Hematopoietic multipotent progenitor cell treated with erythropoietin and hydrocortisone succinate and interleukin-3 and kit ligand, for 4 days (in vitro differentiated cells): ENCODE results near the gene MSMB.
"Not testable (repeated sequence)": the region's sequence is repeated elsewhere in the genome, so short reads cannot be mapped to it uniquely, and the experiment has no call there.

Experiments
- DNase-seq: peaks from one replicate; pipeline ENCODE4 v3.0.0-alpha.2; 2015

Gene MSMB

GRCh38 chr10:46046261-46046660, at the start of gene MSMB:
TSS of gene MSMB (minus strand) at chr10:46046269. CDS start at chr10:46046237, 32 bp downstream.
- no peak for DNase-seq

GRCh38 chr10:46094931-46095750, 49.1 kb upstream of the MSMB start:
- DNase-seq: no peak

GRCh38 chr10:46094197-46094500, 48.1 kb upstream of the MSMB start:
- DNase-seq: no peak

- not testable (repeated sequence) for DNase-seq
Observed at GRCh38 chr10:46093316-46094196, 47.5 kb upstream of the MSMB start.

GRCh38 chr10:46092524-46093081, 46.5 kb upstream of the MSMB start:
- DNase-seq: peak; percentile 78

- DNase-seq: peak; percentile 30
Observed at GRCh38 chr10:46091828-46092523, 45.9 kb upstream of the MSMB start.

GRCh38 chr10:46091080-46091827, 45.2 kb upstream of the MSMB start:
- DNase-seq: peak; percentile 38

GRCh38 chr10:46090258-46090812, 44.3 kb upstream of the MSMB start:
- no peak for DNase-seq

- DNase-seq: not testable (repeated sequence)
Observed at GRCh38 chr10:46087381-46087780, 41.3 kb upstream of the MSMB start.

- DNase-seq: no peak
Observed at GRCh38 chr10:46084321-46085165, 38.5 kb upstream of the MSMB start.

- DNase-seq: peak; percentile 66
Observed at GRCh38 chr10:46080886-46081285, 34.8 kb upstream of the MSMB start.

- DNase-seq: peak; percentile 95
Observed at GRCh38 chr10:46079831-46080585, 33.9 kb upstream of the MSMB start.

GRCh38 chr10:46077731-46078413, 31.8 kb upstream of the MSMB start:
- peak; percentile 67 for DNase-seq

GRCh38 chr10:46077141-46077554, 31.1 kb upstream of the MSMB start:
- DNase-seq: peak; percentile 88

- no peak for DNase-seq
Observed at GRCh38 chr10:46075869-46076268, 29.8 kb upstream of the MSMB start.

- peak; percentile 74 for DNase-seq
Observed at GRCh38 chr10:46074196-46074946, 28.3 kb upstream of the MSMB start.

GRCh38 chr10:46073564-46073963, 27.5 kb upstream of the MSMB start:
- DNase-seq: no peak

- DNase-seq: no peak
Observed at GRCh38 chr10:46070749-46071148, 24.7 kb upstream of the MSMB start.
